Fibroblast of the conjunctiva (primary cell): Measurements from ENCODE around the gene MAP4K3.

Experiments used
- DNase-seq: peaks from one replicate; pipeline ENCODE4 v3.0.0-alpha.2; 2010; ENCODE audit warnings: low read depth

MAP4K3 gene

GRCh38 chr2:39241588-39241987 lies 195.5 kb downstream of the MAP4K3 start:
- DNase-seq, result no peak

- no peak for DNase-seq
Observed at GRCh38 chr2:39240758-39241157, 196.3 kb downstream of the MAP4K3 start.

- DNase-seq, result no peak
Observed at GRCh38 chr2:39234754-39235153, 202.3 kb downstream of the MAP4K3 start.

GRCh38 chr2:39232141-39232540 lies 204.9 kb downstream of the MAP4K3 start:
- no peak for DNase-seq

- DNase-seq, result no peak
Observed at GRCh38 chr2:39228413-39229209, 208.5 kb downstream of the MAP4K3 start.

GRCh38 chr2:39227628-39228412 lies 209.3 kb downstream of the MAP4K3 start:
- DNase-seq, result peak; percentile 78

GRCh38 chr2:39225567-39225966 lies 211.5 kb downstream of the MAP4K3 start:
- DNase-seq, result no peak

- no peak for DNase-seq
Observed at GRCh38 chr2:39223909-39224308, 213.2 kb downstream of the MAP4K3 start.

GRCh38 chr2:39221459-39221858 lies 215.6 kb downstream of the MAP4K3 start:
- no peak for DNase-seq

- DNase-seq, result no peak
Observed at GRCh38 chr2:39220136-39220535, 216.9 kb downstream of the MAP4K3 start.

GRCh38 chr2:39218391-39218790 lies 218.7 kb downstream of the MAP4K3 start:
- DNase-seq, result no peak

GRCh38 chr2:39217192-39217550 lies 219.9 kb downstream of the MAP4K3 start:
- no peak for DNase-seq

- no peak for DNase-seq
Observed at GRCh38 chr2:39216346-39217191, 220.5 kb downstream of the MAP4K3 start.

GRCh38 chr2:39215545-39215944 lies 221.5 kb downstream of the MAP4K3 start:
- DNase-seq, result no peak

- no peak for DNase-seq
Observed at GRCh38 chr2:39213015-39213414, 224.1 kb downstream of the MAP4K3 start.

- no peak for DNase-seq
Observed at GRCh38 chr2:39210846-39211245, 226.2 kb downstream of the MAP4K3 start.

- no peak for DNase-seq
Observed at GRCh38 chr2:39203382-39203781, 233.7 kb downstream of the MAP4K3 start.

- DNase-seq, result no peak
Observed at GRCh38 chr2:39202639-39203369, 234.3 kb downstream of the MAP4K3 start.
